HepG2 (cell line): ENCODE data around the gene AGRP.

Source experiments
- SP2 ChIP-seq: sonication (generic); formaldehyde crosslinking; IDR thresholded peaks from 2 replicates; pipeline ENCODE4 v1.5.1; 2020; ENCODE audit warnings: mild to moderate bottlenecking, missing genetic modification reagents
- TAF1 ChIP-seq: sonication (generic); formaldehyde crosslinking; IDR thresholded peaks from 2 replicates; pipeline ENCODE4 v1.4.0; 2020; ENCODE audit warnings: missing genetic modification reagents
- TF ChIP-seq, protein P1 (sequence below): sonication (generic); formaldehyde crosslinking; IDR thresholded peaks from 2 replicates; pipeline ENCODE4 v1.4.0; 2020; ENCODE audit warnings: missing genetic modification reagents, mild to moderate bottlenecking, borderline replicate concordance
- TF ChIP-seq, protein P2 (sequence below): sonication (generic); formaldehyde crosslinking; IDR thresholded peaks from 2 replicates; pipeline ENCODE4 v1.5.0; 2020; ENCODE audit warnings: mild to moderate bottlenecking, missing genetic modification reagents, moderate library complexity

DNA sequence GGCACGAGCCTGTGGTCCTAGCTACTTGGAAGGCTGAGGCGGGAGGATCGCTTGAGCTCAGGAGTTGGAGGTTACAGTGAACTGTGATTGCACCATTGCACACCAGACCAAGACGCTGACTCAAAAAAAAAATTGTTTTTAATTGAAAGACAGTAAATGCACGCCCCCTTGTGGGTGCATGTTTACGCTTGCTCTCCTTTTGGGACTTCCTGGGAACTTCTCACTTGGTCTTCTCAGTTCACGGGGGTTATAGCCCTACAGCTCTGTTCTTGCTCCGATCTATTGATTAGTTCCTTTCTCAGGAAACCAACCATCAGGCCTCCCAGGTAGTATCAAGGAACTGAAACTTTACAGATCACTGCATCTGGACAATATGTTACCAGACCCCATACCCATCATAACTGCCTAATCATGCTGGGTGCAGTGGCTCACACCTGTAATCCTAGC is 31.1 kb upstream of the AGRP start:
- TF ChIP-seq TAF1 (CRISPR knock-in tag) (no peak), SP2 (CRISPR knock-in tag) (no peak)
- TF ChIP-seq, protein P1, sequence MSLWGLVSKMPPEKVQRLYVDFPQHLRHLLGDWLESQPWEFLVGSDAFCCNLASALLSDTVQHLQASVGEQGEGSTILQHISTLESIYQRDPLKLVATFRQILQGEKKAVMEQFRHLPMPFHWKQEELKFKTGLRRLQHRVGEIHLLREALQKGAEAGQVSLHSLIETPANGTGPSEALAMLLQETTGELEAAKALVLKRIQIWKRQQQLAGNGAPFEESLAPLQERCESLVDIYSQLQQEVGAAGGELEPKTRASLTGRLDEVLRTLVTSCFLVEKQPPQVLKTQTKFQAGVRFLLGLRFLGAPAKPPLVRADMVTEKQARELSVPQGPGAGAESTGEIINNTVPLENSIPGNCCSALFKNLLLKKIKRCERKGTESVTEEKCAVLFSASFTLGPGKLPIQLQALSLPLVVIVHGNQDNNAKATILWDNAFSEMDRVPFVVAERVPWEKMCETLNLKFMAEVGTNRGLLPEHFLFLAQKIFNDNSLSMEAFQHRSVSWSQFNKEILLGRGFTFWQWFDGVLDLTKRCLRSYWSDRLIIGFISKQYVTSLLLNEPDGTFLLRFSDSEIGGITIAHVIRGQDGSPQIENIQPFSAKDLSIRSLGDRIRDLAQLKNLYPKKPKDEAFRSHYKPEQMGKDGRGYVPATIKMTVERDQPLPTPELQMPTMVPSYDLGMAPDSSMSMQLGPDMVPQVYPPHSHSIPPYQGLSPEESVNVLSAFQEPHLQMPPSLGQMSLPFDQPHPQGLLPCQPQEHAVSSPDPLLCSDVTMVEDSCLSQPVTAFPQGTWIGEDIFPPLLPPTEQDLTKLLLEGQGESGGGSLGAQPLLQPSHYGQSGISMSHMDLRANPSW = no peak
- TF ChIP-seq, protein P2, sequence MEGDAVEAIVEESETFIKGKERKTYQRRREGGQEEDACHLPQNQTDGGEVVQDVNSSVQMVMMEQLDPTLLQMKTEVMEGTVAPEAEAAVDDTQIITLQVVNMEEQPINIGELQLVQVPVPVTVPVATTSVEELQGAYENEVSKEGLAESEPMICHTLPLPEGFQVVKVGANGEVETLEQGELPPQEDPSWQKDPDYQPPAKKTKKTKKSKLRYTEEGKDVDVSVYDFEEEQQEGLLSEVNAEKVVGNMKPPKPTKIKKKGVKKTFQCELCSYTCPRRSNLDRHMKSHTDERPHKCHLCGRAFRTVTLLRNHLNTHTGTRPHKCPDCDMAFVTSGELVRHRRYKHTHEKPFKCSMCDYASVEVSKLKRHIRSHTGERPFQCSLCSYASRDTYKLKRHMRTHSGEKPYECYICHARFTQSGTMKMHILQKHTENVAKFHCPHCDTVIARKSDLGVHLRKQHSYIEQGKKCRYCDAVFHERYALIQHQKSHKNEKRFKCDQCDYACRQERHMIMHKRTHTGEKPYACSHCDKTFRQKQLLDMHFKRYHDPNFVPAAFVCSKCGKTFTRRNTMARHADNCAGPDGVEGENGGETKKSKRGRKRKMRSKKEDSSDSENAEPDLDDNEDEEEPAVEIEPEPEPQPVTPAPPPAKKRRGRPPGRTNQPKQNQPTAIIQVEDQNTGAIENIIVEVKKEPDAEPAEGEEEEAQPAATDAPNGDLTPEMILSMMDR (CRISPR knock-in tag) = peak; percentile 83
